Osteocyte (in vitro differentiated cells): Measurements from ENCODE around the gene HGF. TPM values are rescaled to one million over a fixed set of nuclear protein-coding genes. Genes with fewer than 3 reads are reported as not detected.

ENCODE experiments used
- DNase-seq: peaks from one replicate; pipeline ENCODE4 v3.0.0; 2021; ENCODE audit warnings: mixed read lengths; ENCODE audit not compliant: unreplicated experiment; ENCODE audit errors: extremely low spot score
- H3K27ac Mint-ChIP-seq: one replicate; pipeline ENCODE4 v1.8.0; 2021; ENCODE audit warnings: mild to moderate bottlenecking, mixed read lengths; ENCODE audit not compliant: unreplicated experiment
- H3K27me3 Mint-ChIP-seq: one replicate; pipeline ENCODE4 v1.8.0; 2021; ENCODE audit warnings: mixed read lengths; ENCODE audit not compliant: unreplicated experiment
- H3K36me3 Mint-ChIP-seq: one replicate; pipeline ENCODE4 v1.8.0; 2021; ENCODE audit warnings: mixed read lengths; ENCODE audit not compliant: unreplicated experiment
- H3K4me1 Mint-ChIP-seq: one replicate; pipeline ENCODE4 v1.8.0; 2021; ENCODE audit warnings: mixed read lengths; ENCODE audit not compliant: unreplicated experiment
- H3K4me3 Mint-ChIP-seq: one replicate; pipeline ENCODE4 v1.8.0; 2021; ENCODE audit warnings: mild to moderate bottlenecking, moderate library complexity, mixed read lengths; ENCODE audit not compliant: unreplicated experiment
- H3K9me3 Mint-ChIP-seq: one replicate; pipeline ENCODE4 v1.8.0; 2021; ENCODE audit warnings: mixed read lengths; ENCODE audit not compliant: unreplicated experiment
- total RNA-seq: library from RNA; stranded (reverse); gene quantifications from 2 replicates; pipeline ENCODE4 v1.2.1, GENCODE V29; 2021
- TF ChIP-seq, protein P1 (sequence below): fragments of 200-600 bp; sonication (generic); IDR thresholded peaks from 2 replicates; pipeline ENCODE4 v1.5.0; 2021; ENCODE audit warnings: antibody characterized with exemption, mild to moderate bottlenecking, moderate library complexity

HGF gene
- total RNA-seq, 1 donor from 2014 or later: 16.0 TPM

GRCh38 chr7:81676105-81676811, 93.6 kb downstream of the HGF start:
- no peak for DNase-seq
- peaks cover 9% of the 10 kb centered on the region for H3K9me3 Mint-ChIP-seq
- no peak overlapping the region for H3K4me3 Mint-ChIP-seq
- peaks cover 40% of the 10 kb centered on the region for H3K4me1 Mint-ChIP-seq
- TF ChIP-seq, protein P1, sequence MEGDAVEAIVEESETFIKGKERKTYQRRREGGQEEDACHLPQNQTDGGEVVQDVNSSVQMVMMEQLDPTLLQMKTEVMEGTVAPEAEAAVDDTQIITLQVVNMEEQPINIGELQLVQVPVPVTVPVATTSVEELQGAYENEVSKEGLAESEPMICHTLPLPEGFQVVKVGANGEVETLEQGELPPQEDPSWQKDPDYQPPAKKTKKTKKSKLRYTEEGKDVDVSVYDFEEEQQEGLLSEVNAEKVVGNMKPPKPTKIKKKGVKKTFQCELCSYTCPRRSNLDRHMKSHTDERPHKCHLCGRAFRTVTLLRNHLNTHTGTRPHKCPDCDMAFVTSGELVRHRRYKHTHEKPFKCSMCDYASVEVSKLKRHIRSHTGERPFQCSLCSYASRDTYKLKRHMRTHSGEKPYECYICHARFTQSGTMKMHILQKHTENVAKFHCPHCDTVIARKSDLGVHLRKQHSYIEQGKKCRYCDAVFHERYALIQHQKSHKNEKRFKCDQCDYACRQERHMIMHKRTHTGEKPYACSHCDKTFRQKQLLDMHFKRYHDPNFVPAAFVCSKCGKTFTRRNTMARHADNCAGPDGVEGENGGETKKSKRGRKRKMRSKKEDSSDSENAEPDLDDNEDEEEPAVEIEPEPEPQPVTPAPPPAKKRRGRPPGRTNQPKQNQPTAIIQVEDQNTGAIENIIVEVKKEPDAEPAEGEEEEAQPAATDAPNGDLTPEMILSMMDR: no peak
- peak overlapping the region; percentile 86 for H3K27ac Mint-ChIP-seq
- H3K27me3 Mint-ChIP-seq: no peaks in the 10 kb centered on the region
- peaks cover 15% of the 10 kb centered on the region for H3K36me3 Mint-ChIP-seq

- Mint-ChIP-seq H3K27me3 (no peaks in the 10 kb centered on the region), H3K9me3 (peaks cover 9% of the 10 kb centered on the region), H3K4me1 (peaks cover 52% of the 10 kb centered on the region), H3K4me3 (no peak overlapping the region), H3K27ac (no peak overlapping the region), H3K36me3 (peaks cover 16% of the 10 kb centered on the region)
- no peak for DNase-seq
- TF ChIP-seq, protein P1: no peak
These were observed 95.4 kb downstream of the HGF start for GRCh38 chr7:81674431-81674830.

GRCh38 chr7:81672872-81673271, 97.0 kb downstream of the HGF start:
- peaks cover 19% of the 10 kb centered on the region for H3K36me3 Mint-ChIP-seq
- peaks cover 55% of the 10 kb centered on the region for H3K4me1 Mint-ChIP-seq
- H3K27ac Mint-ChIP-seq: peak overlapping the region; percentile 77

GRCh38 chr7:81669476-81670105, 100.3 kb downstream of the HGF start:
- Mint-ChIP-seq H3K27ac (peak overlapping the region; percentile 65), H3K9me3 (peaks cover 13% of the 10 kb centered on the region), H3K4me3 (no peak overlapping the region), H3K36me3 (peaks cover 19% of the 10 kb centered on the region), H3K27me3 (no peaks in the 10 kb centered on the region), H3K4me1 (peaks cover 59% of the 10 kb centered on the region)
- DNase-seq: no peak
- TF ChIP-seq, protein P1: no peak

More at GRCh38 chr7:81672872-81673271, 97.0 kb downstream of the HGF start:
- TF ChIP-seq, protein P1: no peak
- Mint-ChIP-seq H3K9me3 (peaks cover 13% of the 10 kb centered on the region), H3K4me3 (no peak overlapping the region), H3K27me3 (no peaks in the 10 kb centered on the region)
- no peak for DNase-seq

GRCh38 chr7:81666209-81666608, 103.6 kb downstream of the HGF start:
- no peaks in the 10 kb centered on the region for H3K27me3 Mint-ChIP-seq
- peak overlapping the region; percentile 84 for H3K27ac Mint-ChIP-seq
- TF ChIP-seq, protein P1: no peak
- H3K36me3 Mint-ChIP-seq: peaks cover 14% of the 10 kb centered on the region
- peaks cover 71% of the 10 kb centered on the region for H3K4me1 Mint-ChIP-seq
- no peak for DNase-seq
- H3K4me3 Mint-ChIP-seq: no peak overlapping the region
- H3K9me3 Mint-ChIP-seq: peaks cover 9% of the 10 kb centered on the region
